HCT116 (cell line): ENCODE measurements around the gene KIF5C. TPM values are rescaled to one million over a fixed set of nuclear protein-coding genes. Genes with fewer than 3 reads are reported as not detected.

Experiments used
- ATAC-seq: fragments of 200-7000 bp; cut with Tn5 transposase; 2 replicates; pipeline ENCODE4 v1.9.1; 2020; ENCODE audit warnings: mild to moderate bottlenecking, moderate library complexity
- BruUV-seq: library from RNA; stranded (reverse); fragments of 400-500 nt; replicated peaks from 2 replicates; lab custom pipeline; 2021; lab: Mats Ljungman, UMichigan
- CTCF ChIA-PET: fragments of 300-600 bp; sonication (Branson Sonifier 250); formaldehyde crosslinking; loops from one replicate; lab custom pipeline; 2021; ENCODE audit warnings: antibody characterized with exemption; lab: Charles Lee
- POLR2A ChIA-PET: fragments of 300-600, 350-600 bp; sonication (Branson Sonifier 250); formaldehyde crosslinking; loops from one replicate; lab custom pipeline; 2021; ENCODE audit warnings: antibody characterized with exemption; lab: Charles Lee
- RAD21 ChIA-PET, 2 experiments: fragments of 300-600 bp; sonication (Branson Sonifier 250); formaldehyde crosslinking; loops; one replicate each; lab custom pipeline; 2023; ENCODE audit warnings: low total read pairs in 2 of 2; ENCODE audit not compliant: uncharacterized antibody in 2 of 2, unreplicated experiment in 2 of 2, low non-redundant PET in 1 of 2; lab: Charles Lee
- DNase-seq: peaks from one replicate; pipeline ENCODE4 v3.0.0-alpha.2; 2010; ENCODE audit warnings: low read depth, low spot score
- H2AFZ ChIP-seq: fragments of 200-600 bp; shearing (Covaris generic), sonication (generic); 2 replicates; pipeline ENCODE4 v1.6.1; 2017; ENCODE audit warnings: low read depth, mixed run types, mixed read lengths, antibody characterized with exemption, low read length; ENCODE audit not compliant: poor library complexity, severe bottlenecking
- H3K27ac ChIP-seq: 2 replicates; pipeline ENCODE4 v1.5.1; 2012; ENCODE audit warnings: low read depth, low read length
- H3K27me3 ChIP-seq: fragments of 200-600 bp; sonication (generic); 2 replicates; pipeline ENCODE4 v1.6.1; 2016; ENCODE audit warnings: mixed run types, low read length, mixed read lengths; ENCODE audit not compliant: insufficient read depth
- H3K36me3 ChIP-seq, 2 experiments: fragments of 200-500 bp in 1 of 2; fragments of 200-600 bp in 1 of 2; sonication (Bioruptor generic) in 1 of 2; sonication (generic) in 1 of 2; 2 replicates each; pipeline versions ENCODE4 v1.5.1 to v1.6.1; 2014 to 2016; ENCODE audit warnings: low read length in 2 of 2, inconsistent platforms in 1 of 2, mixed read lengths in 1 of 2, mixed run types in 1 of 2; ENCODE audit not compliant: insufficient read depth in 2 of 2, control insufficient read depth in 1 of 2
- H3K4me1 ChIP-seq, 2 experiments: fragments of 200-600 bp in 1 of 2; sonication (generic) in 1 of 2; 2 replicates each; pipeline versions ENCODE4 v1.5.1 to v1.6.1; 2012 to 2017; ENCODE audit warnings: low read length in 2 of 2, inconsistent platforms in 1 of 2, mild to moderate bottlenecking in 1 of 2, mixed read lengths in 1 of 2, mixed run types in 1 of 2, moderate library complexity in 1 of 2; ENCODE audit not compliant: insufficient read depth in 2 of 2, control insufficient read depth in 1 of 2
- H3K4me2 ChIP-seq: fragments of 200-600 bp; sonication (generic); 2 replicates; pipeline ENCODE4 v1.6.1; 2017; ENCODE audit warnings: mixed run types, low read length, mixed read lengths
- H3K4me3 ChIP-seq, 2 experiments: fragments of 200-600 bp in 1 of 2; sonication (generic) in 1 of 2; replicated peaks in 1 of 2; 2 replicates each; pipeline ENCODE4 v1.5.1; 2011 to 2016; ENCODE audit warnings: low read length in 2 of 2, control low read depth in 1 of 2, low read depth in 1 of 2, mild to moderate bottlenecking in 1 of 2, mixed read lengths in 1 of 2, mixed run types in 1 of 2
- H3K79me2 ChIP-seq: fragments of 200-600 bp; sonication (generic); 2 replicates; pipeline ENCODE4 v1.6.1; 2017; ENCODE audit warnings: mild to moderate bottlenecking, mixed run types, low read length, moderate library complexity, mixed read lengths; ENCODE audit not compliant: insufficient read depth
- H3K9ac ChIP-seq: fragments of 200-600 bp; sonication (generic); 2 replicates; pipeline ENCODE4 v1.6.1; 2016; ENCODE audit warnings: low read length, mixed read lengths
- H3K9me2 ChIP-seq: fragments of 200-600 bp; sonication (generic), shearing (Covaris generic); 2 replicates; pipeline ENCODE4 v1.6.1; 2017; ENCODE audit warnings: mixed run types, mild to moderate bottlenecking, moderate library complexity; ENCODE audit not compliant: insufficient read depth
- H3K9me3 ChIP-seq, 2 experiments: fragments of 200-500 bp in 1 of 2; fragments of 200-600 bp in 1 of 2; sonication (Bioruptor generic) in 1 of 2; sonication (generic) in 1 of 2; 2 replicates each; pipeline ENCODE4 v1.6.1; 2014 to 2017; ENCODE audit warnings: low read length in 2 of 2, mixed read lengths in 2 of 2, inconsistent platforms in 1 of 2, low read depth in 1 of 2, mild to moderate bottlenecking in 1 of 2, mixed run types in 1 of 2, moderate library complexity in 1 of 2; ENCODE audit not compliant: control insufficient read depth in 1 of 2, insufficient read depth in 1 of 2
- H4K20me1 ChIP-seq: fragments of 200-600 bp; sonication (generic), shearing (Covaris generic); 2 replicates; pipeline ENCODE4 v1.6.1; 2017; ENCODE audit warnings: mixed run types, mild to moderate bottlenecking, moderate library complexity; ENCODE audit not compliant: insufficient read depth
- CTCF ChIP-seq, 3 experiments: fragments of 200-600 bp in 1 of 3; sonication (generic) in 1 of 3; IDR thresholded peaks in 2 of 3; conservative IDR thresholded peaks in 1 of 3; 2 replicates each; pipeline ENCODE4 v1.5.1; 2012 to 2017; ENCODE audit warnings: low read depth in 2 of 3, low read length in 2 of 3, antibody characterized with exemption in 1 of 3, borderline replicate concordance in 1 of 3, control low read depth in 1 of 3, mild to moderate bottlenecking in 1 of 3, mixed read lengths in 1 of 3, mixed run types in 1 of 3, moderate library complexity in 1 of 3; ENCODE audit not compliant: insufficient read depth in 1 of 3
- EGR1 ChIP-seq: IDR thresholded peaks from 2 replicates; pipeline ENCODE4 v1.6.1; 2012; ENCODE audit warnings: low read depth
- EZH2phosphoT487 ChIP-seq: fragments of 200-600 bp; IDR thresholded peaks from 2 replicates; pipeline ENCODE4 v1.6.1; 2018; ENCODE audit warnings: antibody characterized with exemption, borderline replicate concordance
- RAD21 ChIP-seq: IDR thresholded peaks from 2 replicates; pipeline ENCODE4 v1.6.1; 2012; ENCODE audit warnings: low read depth, mild to moderate bottlenecking
- SRF ChIP-seq: IDR thresholded peaks from 2 replicates; pipeline ENCODE4 v1.6.1; 2012; ENCODE audit warnings: low read depth
- ZFX ChIP-seq: fragments of 450-650 bp; IDR thresholded peaks from 2 replicates; pipeline ENCODE4 v1.6.1; 2017
- intact Hi-C: fragments of 100-400 bp; cut with micrococcal nuclease; formaldehyde crosslinking; loops from 2 replicates; pipeline ENCODE4 v1.10.0; 2022
- total RNA-seq: library from RNA; stranded (reverse); gene quantifications from one replicate; pipeline ENCODE4 v1.2.1, GENCODE V29; 2021; ENCODE audit not compliant: unreplicated experiment

Gene KIF5C
- total RNA-seq, 1 experiment from 2014 or later: 6.5 TPM

DNA sequence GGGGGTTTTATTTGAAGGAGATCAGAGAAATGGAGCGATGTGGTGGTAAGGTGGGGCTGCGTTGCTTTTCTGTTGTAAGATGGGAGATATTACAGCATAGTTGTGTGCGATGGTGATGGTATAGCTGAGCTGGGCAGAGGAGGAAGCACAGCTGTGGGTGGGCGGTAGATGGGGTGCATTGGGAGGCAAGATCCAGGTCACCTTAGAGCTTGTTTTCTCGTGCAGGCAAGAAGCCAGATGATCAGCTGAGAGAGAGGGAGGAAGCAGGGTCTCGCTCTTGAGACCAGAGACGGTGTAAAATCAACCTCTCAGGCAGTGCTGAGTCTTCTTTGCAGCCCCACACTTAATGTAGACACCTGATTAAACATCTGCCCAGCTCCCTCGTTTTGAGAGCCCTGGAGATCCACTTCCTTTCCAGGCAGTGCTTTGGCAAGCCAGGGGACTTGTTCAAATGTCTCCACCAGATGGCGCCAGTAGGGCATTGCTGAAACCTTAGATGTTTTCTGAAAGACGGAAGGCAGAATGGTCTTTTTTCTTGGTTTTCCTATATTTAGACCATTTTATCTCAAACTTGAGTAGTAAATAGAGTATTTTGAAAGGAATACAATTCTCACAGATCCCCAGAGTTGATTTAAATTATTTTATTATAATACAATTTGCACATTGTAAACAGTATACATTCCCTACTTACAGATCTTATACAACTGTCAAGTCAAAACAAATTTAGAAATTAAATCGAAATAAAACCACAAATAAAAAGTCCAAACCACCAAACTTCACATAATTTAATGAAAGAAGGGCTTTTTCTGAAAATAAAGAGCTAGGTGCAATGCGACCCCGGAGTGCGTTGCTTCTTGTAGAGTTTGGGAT is 142.3 kb downstream of the KIF5C start:
- Histone ChIP-seq H3K27ac (no peak overlapping the region), H3K9ac (no peak overlapping the region), H3K9me3 (no peaks in the 10 kb centered on the region), H3K27me3 (no peaks in the 10 kb centered on the region), H3K4me2 (no peak overlapping the region)
- CTCF ChIA-PET: interaction anchor here (0.7 to 4.0 kb wide), 19 partner anchors 8 to 556 kb away, joined by 3 to 33 read pairs (median 5); no protein-coding TSS in a partner anchor
- RAD21 ChIA-PET: interaction anchor here (0.6 to 2.0 kb wide), 5 partner anchors 21 to 544 kb away, joined by 3 to 8 read pairs (median 5); partner anchors contain the start of gene LYPD6B (in 1 of the 2)
- no TSS peak for BruUV-seq
- peak; percentile 91 for ATAC-seq
- TF ChIP-seq EGR1 (no peak), ZFX (no peak), SRF (0 out of 2 replicates have a peak, but pooled peaks have one; percentile 21), RAD21 (peak; percentile 88), CTCF (IDR thresholded peaks at IDR 0.05 in 2 of 3, conservative IDR thresholded peaks at IDR 0.05 in 1 of 3; ENCODE audit: borderline replicate concordance in 1 of 3, insufficient read depth in 1 of 3, low read depth in 2 of 3, low read length in 2 of 3) (peak; percentile 83 to 87 (median 86)), EZH2phosphoT487 (no peak)
- TF ChIP-seq, all 23 proteins: peak for 3
- no peaks in the 10 kb centered on the region for H3K79me2 ChIP-seq
- intact Hi-C loops: loop anchor here (1.0 kb wide), 2 partner anchors 296 to 544 kb away; no protein-coding TSS in a partner anchor
- peak overlapping the region; percentile 38 for H2AFZ ChIP-seq
- POLR2A ChIA-PET: no interaction called here
- H4K20me1 ChIP-seq: no peaks in the 10 kb centered on the region
- H3K36me3 ChIP-seq: no peaks in the 10 kb centered on the region
- H3K4me1 ChIP-seq: no peaks in the 10 kb centered on the region
- peak; percentile 54 for DNase-seq
- H3K9me2 ChIP-seq: no peaks in the 10 kb centered on the region
- no peak overlapping the region for H3K4me3 ChIP-seq
